NCI-H526 (cell line): ENCODE data around the gene RIPOR2.
"Not testable (repeated sequence)": the region's sequence is repeated elsewhere in the genome, so short reads cannot be mapped to it uniquely, and the experiment has no call there.

ENCODE experiments used
- DNase-seq, 2 experiments: peaks; one replicate each; lab custom pipeline; 2025; lab: John Stamatoyannopoulos, UW

The RIPOR2 gene

GRCh38 chr6:24802271-24803059 lies 133.3 kb downstream of the RIPOR2 start:
- DNase-seq, result no peak

DNA sequence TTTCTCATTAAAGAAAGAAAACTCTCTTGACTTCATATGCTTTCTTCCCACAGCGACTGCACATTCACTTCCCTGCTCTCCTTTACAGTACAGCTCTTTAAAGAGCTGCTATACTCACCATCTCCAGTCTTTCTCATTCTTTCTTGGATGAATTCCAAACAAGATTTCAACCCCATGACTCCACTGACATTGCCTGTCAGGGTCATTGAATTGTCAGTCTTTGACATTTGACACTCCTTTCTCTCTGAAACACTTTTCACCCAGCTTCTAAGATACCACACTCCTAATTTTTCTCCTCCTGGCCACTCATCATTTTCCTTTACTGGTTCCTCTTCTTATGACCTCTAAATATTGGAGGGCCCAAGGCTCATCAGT lies 136.2 kb downstream of the RIPOR2 start:
- DNase-seq, result no peak

- no peak for DNase-seq
Measured at GRCh38 chr6:24798740-24799540, 136.8 kb downstream of the RIPOR2 start, which contains the start of gene ARMH2. Gene ARMH2, minus strand, starts transcription at chr6:24798917. Its CDS starts 60 bp downstream, at chr6:24798857.

- no peak for DNase-seq
Measured at GRCh38 chr6:24797596-24798216, 138.1 kb downstream of the RIPOR2 start.

- no peak for DNase-seq
Measured at GRCh38 chr6:24796616-24797290, 139.0 kb downstream of the RIPOR2 start.

GRCh38 chr6:24795106-24795505 lies 140.7 kb downstream of the RIPOR2 start:
- no peak for DNase-seq

- no peak for DNase-seq
Measured at GRCh38 chr6:24788031-24788665, 147.6 kb downstream of the RIPOR2 start.

DNA sequence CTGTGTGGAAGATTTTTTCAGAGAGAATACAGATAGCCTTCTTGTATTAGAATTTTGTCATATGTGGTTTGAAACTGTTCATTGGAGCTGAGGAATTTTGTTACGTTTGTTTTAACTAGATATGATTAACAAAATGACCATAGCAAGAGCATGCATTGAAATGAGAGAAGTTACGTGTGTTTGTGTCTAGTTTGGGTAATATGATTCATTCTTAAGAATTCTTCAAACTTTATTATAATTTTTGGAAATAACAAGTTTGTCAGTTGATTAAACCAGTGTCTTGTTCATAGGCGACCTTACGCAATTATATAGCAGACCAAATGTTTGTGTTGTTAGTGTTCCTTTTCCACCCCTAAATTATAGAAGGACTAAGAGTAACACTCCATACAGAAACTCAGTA lies 155.6 kb downstream of the RIPOR2 start:
- no peak for DNase-seq

GRCh38 chr6:24779416-24780016 lies 156.2 kb downstream of the RIPOR2 start:
- DNase-seq, result no peak

DNA sequence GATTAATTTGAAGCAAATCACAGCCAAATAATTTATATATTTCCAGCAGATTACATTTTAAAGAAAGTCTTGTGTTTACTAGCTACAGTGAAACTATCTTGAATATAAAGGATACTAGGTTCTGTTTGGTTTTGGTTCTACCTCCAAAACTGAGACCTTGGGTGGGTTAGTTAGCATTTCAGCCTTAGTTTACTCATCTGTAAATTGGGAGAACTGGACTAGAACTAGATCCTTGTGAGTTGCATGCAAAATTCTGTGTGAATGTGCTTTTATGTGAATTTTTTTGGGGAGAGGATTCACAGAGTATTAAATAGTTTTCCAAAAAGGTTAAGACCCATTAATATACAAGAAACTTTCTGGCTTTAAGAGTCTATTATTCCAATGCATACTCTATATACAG lies 156.9 kb downstream of the RIPOR2 start:
- DNase-seq, result no peak

DNA sequence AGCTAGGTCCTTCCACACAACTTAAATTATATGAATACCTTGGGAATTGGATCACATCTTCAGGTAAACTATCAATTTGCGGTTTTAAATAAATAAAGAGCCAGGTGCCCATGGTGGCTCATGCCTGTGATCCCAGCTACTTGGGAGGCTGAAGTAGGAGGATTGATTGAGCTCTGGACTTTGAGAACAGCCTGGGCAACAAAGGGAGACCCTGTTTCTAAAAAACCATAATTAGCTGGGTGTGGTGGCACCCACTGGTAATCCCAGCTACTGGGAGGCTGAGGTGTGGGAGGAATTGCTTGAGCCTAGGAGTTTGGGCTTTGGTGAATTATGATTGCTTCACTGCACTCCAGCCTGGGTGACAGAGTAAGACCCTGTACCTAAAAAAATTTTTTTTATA lies 157.6 kb downstream of the RIPOR2 start:
- no peak for DNase-seq

- no peak for DNase-seq
Measured at GRCh38 chr6:24777227-24777626, 158.5 kb downstream of the RIPOR2 start.

- DNase-seq, result peak; percentile 22 to 28
Measured at GRCh38 chr6:24775520-24776058, 160.2 kb downstream of the RIPOR2 start.

DNA sequence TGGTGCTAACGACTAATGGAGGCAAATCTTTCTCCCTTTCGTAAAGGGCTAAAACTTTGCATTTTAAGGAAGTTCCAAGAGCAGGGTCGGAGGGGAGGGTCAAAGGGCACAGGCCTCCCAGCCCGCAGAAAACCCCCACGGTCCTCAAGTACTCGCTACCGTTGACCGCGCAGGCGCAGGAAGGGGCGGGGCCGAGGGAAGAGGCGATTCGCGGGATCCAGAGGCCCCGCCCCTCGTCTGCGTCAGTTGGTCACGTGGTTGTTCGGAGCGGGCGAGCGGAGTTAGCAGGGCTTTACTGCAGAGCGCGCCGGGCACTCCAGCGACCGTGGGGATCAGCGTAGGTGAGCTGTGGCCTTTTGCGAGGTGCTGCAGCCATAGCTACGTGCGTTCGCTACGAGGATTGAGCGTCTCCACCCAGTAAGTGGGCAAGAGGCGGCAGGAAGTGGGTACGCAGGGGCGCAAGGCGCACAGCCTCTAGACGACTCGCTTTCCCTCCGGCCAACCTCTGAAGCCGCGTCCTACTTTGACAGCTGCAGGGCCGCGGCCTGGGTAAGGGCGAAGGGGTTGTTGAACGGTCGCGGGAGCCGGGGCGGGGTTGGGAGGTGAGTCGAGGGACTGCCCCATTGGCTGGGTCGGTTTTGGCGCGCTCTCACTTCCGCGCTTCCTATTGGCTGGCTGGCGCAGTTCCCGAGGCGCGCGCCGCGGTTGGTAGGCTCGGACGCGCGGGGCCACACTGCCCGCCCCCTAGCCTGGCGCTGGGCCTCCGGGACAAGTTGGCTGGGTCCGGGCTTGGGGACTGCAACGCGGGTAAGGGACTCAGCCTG lies 160.9 kb downstream of the RIPOR2 start, which contains the start of gene GMNN:
Gene GMNN, plus strand, starts transcription at position 242 of the 824 bp plus-strand sequence. CDS start 2,310 bp downstream, outside the sequence.
- DNase-seq, result peak; percentile 91 to 98

DNA sequence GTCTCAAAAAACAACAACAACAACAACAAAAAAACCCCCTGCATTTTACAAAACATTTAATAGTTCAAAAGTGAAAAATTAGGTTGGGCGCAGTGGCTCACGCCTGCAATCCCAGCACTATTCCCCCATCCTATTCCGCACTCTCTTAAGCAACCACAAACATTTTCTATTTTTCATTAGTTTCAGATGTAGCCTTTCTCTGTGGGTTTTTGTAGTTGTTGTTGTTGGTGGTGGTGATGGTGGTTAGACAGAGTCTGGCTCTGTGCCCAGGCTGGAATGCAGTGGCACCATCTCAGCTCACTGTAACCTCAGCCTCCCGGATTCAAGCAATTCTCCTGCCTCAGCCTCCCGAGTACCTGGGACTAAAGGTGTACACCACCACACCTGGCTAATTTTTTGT lies 167.4 kb downstream of the RIPOR2 start:
- no peak for DNase-seq

GRCh38 chr6:24766680-24767462 lies 168.9 kb downstream of the RIPOR2 start:
- peak; percentile 22 to 27 for DNase-seq

- not testable (repeated sequence) for DNase-seq
Measured at GRCh38 chr6:24765968-24766367, 169.8 kb downstream of the RIPOR2 start.

DNA sequence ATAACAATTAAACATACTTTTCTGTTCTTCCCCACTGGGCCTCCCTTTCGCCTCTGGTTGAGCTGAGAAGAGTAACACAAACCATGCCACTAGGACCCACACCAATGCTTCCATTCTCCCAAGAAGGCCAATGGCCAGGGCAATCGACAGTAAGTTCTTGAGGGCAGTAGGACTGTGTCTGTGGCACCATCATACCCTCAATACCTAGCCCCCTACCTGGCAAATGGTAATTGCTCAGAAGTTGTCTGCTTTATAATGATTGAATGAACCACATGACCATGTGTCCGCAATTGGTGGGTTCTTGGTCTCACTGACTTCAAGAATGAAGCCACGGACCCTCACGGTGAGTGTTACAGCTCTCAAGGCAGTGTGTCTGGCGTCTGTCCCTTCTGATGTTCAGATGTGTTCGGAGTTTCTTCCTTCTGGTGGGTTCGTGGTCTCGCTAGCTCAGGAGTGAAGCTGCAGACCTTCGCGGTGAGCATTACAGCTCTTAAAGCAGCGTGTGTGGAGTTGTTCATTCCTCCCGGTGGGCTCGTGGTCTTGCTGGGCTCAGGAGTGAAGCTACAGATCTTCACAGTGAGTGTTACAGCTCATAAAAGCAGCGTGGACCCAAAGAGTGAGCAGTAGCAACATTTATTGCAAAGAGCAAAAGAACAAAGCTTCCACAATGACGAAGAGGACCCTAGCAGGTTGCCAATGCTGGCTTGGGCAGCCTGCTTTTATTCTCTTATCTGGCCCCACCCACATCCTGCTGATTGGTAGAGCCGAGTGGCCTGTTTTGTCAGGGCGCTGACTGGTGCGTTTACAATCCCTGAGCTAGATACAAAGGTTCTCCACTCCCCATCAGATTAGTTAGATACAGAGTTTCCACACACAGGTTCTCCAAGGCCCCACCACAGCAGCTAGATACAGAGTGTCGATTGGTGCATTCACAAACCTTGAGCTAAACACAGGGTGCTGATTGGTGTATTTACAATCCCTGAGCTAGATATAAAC lies 170.6 kb downstream of the RIPOR2 start:
- not testable (repeated sequence) for DNase-seq
